NT2/D1 (cell line): Measurements from ENCODE around the gene COX17.

Source experiments
- YY1 ChIP-seq: IDR thresholded peaks from 2 replicates; pipeline ENCODE4 v1.6.1; 2011; ENCODE audit not compliant: insufficient read length, insufficient read depth
- ZNF274 ChIP-seq: IDR thresholded peaks from 2 replicates; pipeline ENCODE4 v1.6.1; 2011; ENCODE audit warnings: mild to moderate bottlenecking, low read depth, low read length

DNA sequence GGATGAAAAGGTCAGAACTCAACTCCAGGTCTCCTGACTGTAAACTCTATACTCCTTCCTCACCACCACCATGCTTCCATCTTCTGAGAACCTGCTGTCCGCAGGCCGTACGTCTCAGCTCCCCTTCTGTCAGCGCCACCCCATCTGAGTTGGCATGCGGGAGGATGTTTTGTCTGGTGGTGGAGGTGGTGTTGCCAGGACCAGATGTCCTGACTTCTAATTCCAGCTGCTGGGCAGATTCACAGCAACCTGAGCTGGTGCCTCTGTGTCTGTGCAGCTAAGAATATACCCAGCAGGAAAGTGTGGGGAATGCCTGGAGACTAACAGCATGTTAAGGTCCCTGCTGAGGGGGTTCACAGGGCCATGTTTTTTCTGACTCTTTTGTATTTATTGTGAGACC is 56.3 kb downstream of the COX17 start:
- no peak for TF ChIP-seq ZNF274
- TF ChIP-seq YY1: no peak
